ENCODE results near the gene ADAMTS2.

The ADAMTS2 gene

DNA sequence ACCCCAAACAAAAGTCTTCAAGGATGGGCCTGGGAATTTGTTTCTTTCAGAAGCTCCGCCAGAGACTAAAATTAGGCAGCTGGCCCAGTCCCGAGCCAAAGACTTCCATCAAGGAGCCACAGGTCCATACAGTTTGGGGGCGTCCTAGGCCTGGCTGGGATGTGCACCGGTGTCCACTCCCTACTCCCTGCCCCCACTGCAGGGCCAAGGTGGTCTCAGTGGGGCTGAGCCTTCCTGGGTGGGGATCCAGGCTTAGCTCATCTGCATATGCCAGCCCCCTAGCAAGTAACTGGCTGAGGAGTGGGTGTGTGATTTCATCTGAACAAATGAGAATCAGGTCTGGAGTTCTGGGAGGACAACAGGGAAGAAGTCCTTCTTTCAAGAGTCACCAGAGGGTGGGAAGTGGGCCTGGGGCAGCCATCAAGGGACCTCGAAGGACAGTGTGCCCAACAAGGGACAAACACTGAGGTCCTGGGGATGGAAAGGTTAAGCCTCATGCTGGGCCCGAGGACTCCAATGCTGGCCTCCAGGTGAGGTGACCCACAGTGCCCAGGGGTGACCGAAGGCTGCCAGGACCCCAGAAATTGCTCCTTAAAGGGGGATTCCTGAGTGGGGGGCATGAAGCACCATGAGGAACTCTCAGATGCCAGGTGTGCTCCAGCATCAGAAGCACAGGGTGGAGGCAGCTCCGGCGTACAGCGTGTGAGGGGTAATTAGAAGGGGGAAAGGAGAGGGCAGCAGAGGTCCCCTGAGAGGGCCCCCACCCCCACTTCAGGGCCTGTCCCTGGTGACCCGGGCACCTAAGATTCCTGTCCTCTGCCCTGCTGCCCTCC is 193.8 kb downstream of the ADAMTS2 start:
- Histone ChIP-seq H3F3A (ENCODE audit: insufficient read depth) (no peaks in the 10 kb centered on the region), H3K9me3 (ENCODE audit: insufficient read depth, low read length) (no peaks in the 10 kb centered on the region), H3K36me3 (ENCODE audit: low read length) (no peaks in the 10 kb centered on the region), H3K79me2 (ENCODE audit: insufficient read depth, low read length) (no peaks in the 10 kb centered on the region), H3K9me2 (replicated peaks; ENCODE audit: insufficient read depth, low read length) (no peaks in the 10 kb centered on the region), H2AFZ (ENCODE audit: low read depth, low read length, severe bottlenecking) (no peak overlapping the region), H3K27ac (ENCODE audit: low read depth, low read length) (no peak overlapping the region), H3K9ac (ENCODE audit: low read length) (no peak overlapping the region), H3K4me2 (ENCODE audit: low read depth, low read length, poor library complexity, severe bottlenecking) (no peak overlapping the region), H3K27me3 (ENCODE audit: low read length) (no peaks in the 10 kb centered on the region), H4K20me1 (ENCODE audit: low read depth, low read length) (no peaks in the 10 kb centered on the region), H3K4me3 (ENCODE audit: insufficient read depth, low read length, poor library complexity, severe bottlenecking) (no peak overlapping the region)
- TF ChIP-seq, protein P1, sequence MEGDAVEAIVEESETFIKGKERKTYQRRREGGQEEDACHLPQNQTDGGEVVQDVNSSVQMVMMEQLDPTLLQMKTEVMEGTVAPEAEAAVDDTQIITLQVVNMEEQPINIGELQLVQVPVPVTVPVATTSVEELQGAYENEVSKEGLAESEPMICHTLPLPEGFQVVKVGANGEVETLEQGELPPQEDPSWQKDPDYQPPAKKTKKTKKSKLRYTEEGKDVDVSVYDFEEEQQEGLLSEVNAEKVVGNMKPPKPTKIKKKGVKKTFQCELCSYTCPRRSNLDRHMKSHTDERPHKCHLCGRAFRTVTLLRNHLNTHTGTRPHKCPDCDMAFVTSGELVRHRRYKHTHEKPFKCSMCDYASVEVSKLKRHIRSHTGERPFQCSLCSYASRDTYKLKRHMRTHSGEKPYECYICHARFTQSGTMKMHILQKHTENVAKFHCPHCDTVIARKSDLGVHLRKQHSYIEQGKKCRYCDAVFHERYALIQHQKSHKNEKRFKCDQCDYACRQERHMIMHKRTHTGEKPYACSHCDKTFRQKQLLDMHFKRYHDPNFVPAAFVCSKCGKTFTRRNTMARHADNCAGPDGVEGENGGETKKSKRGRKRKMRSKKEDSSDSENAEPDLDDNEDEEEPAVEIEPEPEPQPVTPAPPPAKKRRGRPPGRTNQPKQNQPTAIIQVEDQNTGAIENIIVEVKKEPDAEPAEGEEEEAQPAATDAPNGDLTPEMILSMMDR (IDR thresholded peaks at IDR 0.05; ENCODE audit: insufficient read depth, low read length, poor library complexity, severe bottlenecking) = no peak
- no peak for TF ChIP-seq EZH2phosphoT487 (conservative IDR thresholded peaks at IDR 0.05; ENCODE audit: low read length)

DNA sequence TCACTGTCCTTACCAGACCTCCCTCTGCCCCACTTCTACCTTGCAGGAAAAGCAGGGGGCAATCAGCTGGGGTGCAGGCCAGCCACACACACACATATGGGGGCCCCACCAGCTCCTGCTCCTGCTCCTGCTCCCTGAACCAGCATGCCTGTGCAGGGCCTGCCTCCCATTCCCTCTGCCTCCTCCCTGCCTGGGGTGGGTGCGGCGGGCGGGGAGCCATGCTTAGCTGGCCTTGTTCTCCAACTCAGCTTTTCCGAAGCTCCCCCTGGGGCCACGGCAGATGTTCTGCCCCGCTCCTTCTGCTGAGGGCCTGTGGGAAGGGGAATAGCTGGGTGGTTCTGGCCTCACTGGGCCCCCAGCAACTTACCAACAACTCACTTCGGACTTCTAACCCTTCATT is 195.2 kb downstream of the ADAMTS2 start:
- Histone ChIP-seq H3K27me3 (ENCODE audit: low read length) (no peaks in the 10 kb centered on the region), H3K9me2 (replicated peaks; ENCODE audit: insufficient read depth, low read length) (no peaks in the 10 kb centered on the region), H3K79me2 (ENCODE audit: insufficient read depth, low read length) (no peaks in the 10 kb centered on the region), H3K4me2 (ENCODE audit: low read depth, low read length, poor library complexity, severe bottlenecking) (no peak overlapping the region), H3K9ac (ENCODE audit: low read length) (no peak overlapping the region), H3F3A (ENCODE audit: insufficient read depth) (no peaks in the 10 kb centered on the region), H3K9me3 (ENCODE audit: insufficient read depth, low read length) (no peaks in the 10 kb centered on the region), H3K4me3 (ENCODE audit: insufficient read depth, low read length, poor library complexity, severe bottlenecking) (no peak overlapping the region), H3K36me3 (ENCODE audit: low read length) (no peaks in the 10 kb centered on the region), H4K20me1 (ENCODE audit: low read depth, low read length) (no peaks in the 10 kb centered on the region), H3K27ac (ENCODE audit: low read depth, low read length) (no peak overlapping the region), H2AFZ (ENCODE audit: low read depth, low read length, severe bottlenecking) (no peak overlapping the region)
- TF ChIP-seq, protein P1 (IDR thresholded peaks at IDR 0.05; ENCODE audit: insufficient read depth, low read length, poor library complexity, severe bottlenecking) = no peak
- TF ChIP-seq EZH2phosphoT487 (conservative IDR thresholded peaks at IDR 0.05; ENCODE audit: low read length) = no peak

DNA sequence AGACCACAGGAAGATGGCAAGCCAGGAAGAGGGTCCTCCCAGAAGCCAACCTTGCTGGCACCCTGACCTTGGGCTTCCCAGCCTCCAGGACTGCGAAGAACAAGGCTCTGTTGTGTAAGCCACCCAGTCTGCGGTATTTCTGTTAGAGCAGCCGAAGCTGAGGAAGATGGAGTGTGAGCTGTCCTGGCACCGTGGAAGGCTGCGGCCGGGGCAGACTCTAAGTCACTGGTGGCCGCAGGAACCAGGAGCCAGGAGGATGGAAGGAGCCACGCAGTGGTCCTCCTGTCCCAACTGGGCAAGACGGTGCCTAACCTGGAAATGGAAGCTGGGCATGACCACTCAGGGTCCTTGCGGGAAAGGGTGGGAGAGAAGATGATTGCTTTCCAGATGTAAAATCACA is 196.0 kb downstream of the ADAMTS2 start:
- H3F3A ChIP-seq (ENCODE audit: insufficient read depth) = no peaks in the 10 kb centered on the region
- H3K27ac ChIP-seq (ENCODE audit: low read depth, low read length) = no peak overlapping the region
- H3K9me3 ChIP-seq (ENCODE audit: insufficient read depth, low read length) = no peaks in the 10 kb centered on the region
- H3K4me2 ChIP-seq (ENCODE audit: low read depth, low read length, poor library complexity, severe bottlenecking) = no peak overlapping the region
- no peak overlapping the region for H3K4me3 ChIP-seq (ENCODE audit: insufficient read depth, low read length, poor library complexity, severe bottlenecking)
- H2AFZ ChIP-seq (ENCODE audit: low read depth, low read length, severe bottlenecking) = no peak overlapping the region
- H3K9ac ChIP-seq (ENCODE audit: low read length) = no peak overlapping the region
- H3K79me2 ChIP-seq (ENCODE audit: insufficient read depth, low read length) = no peaks in the 10 kb centered on the region
- TF ChIP-seq, protein P1 (IDR thresholded peaks at IDR 0.05; ENCODE audit: insufficient read depth, low read length, poor library complexity, severe bottlenecking) = no peak
- no peak for TF ChIP-seq EZH2phosphoT487 (conservative IDR thresholded peaks at IDR 0.05; ENCODE audit: low read length)
- no peaks in the 10 kb centered on the region for H3K9me2 ChIP-seq (replicated peaks; ENCODE audit: insufficient read depth, low read length)
- no peaks in the 10 kb centered on the region for H4K20me1 ChIP-seq (ENCODE audit: low read depth, low read length)
- H3K27me3 ChIP-seq (ENCODE audit: low read length) = no peaks in the 10 kb centered on the region
- no peaks in the 10 kb centered on the region for H3K36me3 ChIP-seq (ENCODE audit: low read length)
